OCI-LY1 (cell line): Measurements from ENCODE around the gene CPA3.
A peak's percentile ranks its signal among the peaks of the same experiment; 100 is the strongest.

Source experiments
- H2AFZ ChIP-seq: fragments of 200-600 bp; sonication (generic), shearing (Covaris generic); 2 replicates; pipeline ENCODE4 v1.6.0; 2014; ENCODE audit warnings: antibody characterized with exemption, mild to moderate bottlenecking, low read length
- H3F3A ChIP-seq: fragments of 200-600 bp; sonication (generic), shearing (Covaris generic); 2 replicates; pipeline ENCODE4 v1.6.0; 2014; ENCODE audit warnings: mild to moderate bottlenecking, antibody characterized with exemption, low read length, moderate library complexity; ENCODE audit not compliant: insufficient read depth
- H3K27ac ChIP-seq: fragments of 200-600 bp; sonication (generic); 2 replicates; pipeline ENCODE4 v1.5.1; 2014; ENCODE audit warnings: low read length, mixed run types, mild to moderate bottlenecking, low read depth; ENCODE audit not compliant: poor library complexity, severe bottlenecking
- H3K27me3 ChIP-seq: fragments of 200-600 bp; sonication (generic); 2 replicates; pipeline ENCODE4 v1.6.0; 2014; ENCODE audit warnings: antibody characterized with exemption, mild to moderate bottlenecking, low read length, moderate library complexity; ENCODE audit not compliant: insufficient read depth
- H3K36me3 ChIP-seq: fragments of 200-600 bp; sonication (generic); 2 replicates; pipeline ENCODE4 v1.6.1; 2014; ENCODE audit warnings: mild to moderate bottlenecking, antibody characterized with exemption, low read length, moderate library complexity, mixed read lengths; ENCODE audit not compliant: insufficient read depth
- H3K4me1 ChIP-seq: fragments of 200-600 bp; sonication (generic); 2 replicates; pipeline ENCODE4 v1.5.1; 2014; ENCODE audit warnings: mild to moderate bottlenecking, low read length, moderate library complexity; ENCODE audit not compliant: insufficient read depth, severe bottlenecking
- H3K4me2 ChIP-seq: fragments of 200-600 bp; sonication (generic), shearing (Covaris generic); 2 replicates; pipeline ENCODE4 v1.6.1; 2014; ENCODE audit warnings: low read length
- H3K4me3 ChIP-seq: fragments of 200-600 bp; sonication (generic); 2 replicates; pipeline ENCODE4 v1.5.1; 2014; ENCODE audit warnings: low read length, low read depth, mild to moderate bottlenecking, mixed read lengths; ENCODE audit not compliant: poor library complexity, severe bottlenecking
- H3K79me2 ChIP-seq: fragments of 200-600 bp; shearing (Covaris generic); 2 replicates; pipeline ENCODE4 v1.6.1; 2016; ENCODE audit warnings: mixed run types, low read length, mixed read lengths; ENCODE audit not compliant: insufficient read depth
- H3K9ac ChIP-seq: fragments of 200-600 bp; sonication (generic), shearing (Covaris generic); 2 replicates; pipeline ENCODE4 v1.6.1; 2014; ENCODE audit warnings: mild to moderate bottlenecking, low read length, mixed read lengths
- H3K9me2 ChIP-seq: fragments of 200-600 bp; sonication (generic), shearing (Covaris generic); 2 replicates; pipeline ENCODE4 v1.6.1; 2014; ENCODE audit warnings: low read depth, mild to moderate bottlenecking, low read length, mixed read lengths
- H3K9me3 ChIP-seq: fragments of 200-600 bp; shearing (Covaris generic); 2 replicates; pipeline ENCODE4 v1.6.1; 2014; ENCODE audit warnings: low read length, mixed read lengths
- H4K20me1 ChIP-seq: fragments of 200-600 bp; sonication (generic), shearing (Covaris generic); 2 replicates; pipeline ENCODE4 v1.6.0; 2016; ENCODE audit warnings: mild to moderate bottlenecking, low read length; ENCODE audit not compliant: insufficient read depth
- EZH2 ChIP-seq: fragments of 200-600 bp; sonication (generic), shearing (Covaris generic); IDR thresholded peaks from 2 replicates; pipeline ENCODE4 v1.8.0; 2017; ENCODE audit warnings: borderline replicate concordance, mixed run types, mild to moderate bottlenecking, antibody characterized with exemption, low read length, moderate library complexity, mixed read lengths
- TF ChIP-seq, protein P1 (sequence below): fragments of 200-600 bp; sonication (generic), shearing (Covaris generic); IDR thresholded peaks from 2 replicates; pipeline ENCODE4 v1.5.1; 2017; ENCODE audit warnings: mild to moderate bottlenecking, antibody characterized with exemption, low read length, moderate library complexity, mixed read lengths

The CPA3 gene

DNA sequence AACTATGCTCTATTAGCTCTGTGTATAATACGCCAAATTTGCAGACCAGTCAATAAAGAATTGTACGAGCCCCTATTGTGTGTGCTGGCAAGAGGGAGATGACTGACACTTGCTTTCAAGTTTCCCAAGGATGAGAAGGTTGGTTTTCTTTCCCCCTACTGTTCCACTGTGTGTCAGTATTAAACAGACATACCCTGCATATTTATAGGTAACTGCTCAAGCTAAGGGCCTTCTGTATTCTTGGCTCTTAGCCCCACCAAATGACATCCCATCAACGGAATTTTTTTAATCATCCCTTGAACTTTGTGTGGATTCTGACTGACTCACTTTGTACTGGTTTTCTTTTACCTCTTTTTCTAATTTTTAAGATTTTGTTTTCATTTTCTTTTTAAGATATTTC is 65.7 kb downstream of the CPA3 start:
- no peak overlapping the region for H3K4me2 ChIP-seq
- TF ChIP-seq EZH2 = no peak
- TF ChIP-seq, protein P1, sequence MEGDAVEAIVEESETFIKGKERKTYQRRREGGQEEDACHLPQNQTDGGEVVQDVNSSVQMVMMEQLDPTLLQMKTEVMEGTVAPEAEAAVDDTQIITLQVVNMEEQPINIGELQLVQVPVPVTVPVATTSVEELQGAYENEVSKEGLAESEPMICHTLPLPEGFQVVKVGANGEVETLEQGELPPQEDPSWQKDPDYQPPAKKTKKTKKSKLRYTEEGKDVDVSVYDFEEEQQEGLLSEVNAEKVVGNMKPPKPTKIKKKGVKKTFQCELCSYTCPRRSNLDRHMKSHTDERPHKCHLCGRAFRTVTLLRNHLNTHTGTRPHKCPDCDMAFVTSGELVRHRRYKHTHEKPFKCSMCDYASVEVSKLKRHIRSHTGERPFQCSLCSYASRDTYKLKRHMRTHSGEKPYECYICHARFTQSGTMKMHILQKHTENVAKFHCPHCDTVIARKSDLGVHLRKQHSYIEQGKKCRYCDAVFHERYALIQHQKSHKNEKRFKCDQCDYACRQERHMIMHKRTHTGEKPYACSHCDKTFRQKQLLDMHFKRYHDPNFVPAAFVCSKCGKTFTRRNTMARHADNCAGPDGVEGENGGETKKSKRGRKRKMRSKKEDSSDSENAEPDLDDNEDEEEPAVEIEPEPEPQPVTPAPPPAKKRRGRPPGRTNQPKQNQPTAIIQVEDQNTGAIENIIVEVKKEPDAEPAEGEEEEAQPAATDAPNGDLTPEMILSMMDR = no peak
- H3K4me1 ChIP-seq = no peaks in the 10 kb centered on the region
- no peaks in the 10 kb centered on the region for H4K20me1 ChIP-seq
- H3K9me2 ChIP-seq = no peaks in the 10 kb centered on the region
- H3K27ac ChIP-seq = no peak overlapping the region
- H3K9ac ChIP-seq = no peak overlapping the region
- H3K9me3 ChIP-seq = no peaks in the 10 kb centered on the region
- no peaks in the 10 kb centered on the region for H3K36me3 ChIP-seq
- H3K4me3 ChIP-seq = no peak overlapping the region
- no peaks in the 10 kb centered on the region for H3K27me3 ChIP-seq
- H2AFZ ChIP-seq = no peak overlapping the region
- H3F3A ChIP-seq = no peaks in the 10 kb centered on the region
- no peaks in the 10 kb centered on the region for H3K79me2 ChIP-seq

DNA sequence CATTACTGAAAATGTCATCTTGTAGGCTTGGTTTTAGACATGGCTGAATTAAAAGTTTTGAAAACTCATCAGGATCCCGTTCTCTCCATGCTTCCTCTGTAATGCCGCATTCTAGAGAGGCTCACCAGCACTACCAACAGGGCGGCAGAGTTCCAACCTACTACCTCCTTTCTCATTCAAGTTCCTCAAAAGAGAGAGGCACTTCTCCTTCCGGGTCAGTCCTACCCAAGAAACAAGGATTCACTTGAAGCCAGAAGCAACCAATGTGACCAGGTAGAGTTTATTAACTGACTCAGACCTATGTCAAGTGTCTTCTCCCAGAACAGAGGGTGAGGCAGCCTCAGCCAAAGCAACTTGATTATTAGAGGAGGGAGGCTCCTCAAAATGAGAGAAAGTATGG is 66.5 kb downstream of the CPA3 start:
- no peak overlapping the region for H3K4me3 ChIP-seq
- no peak overlapping the region for H3K27ac ChIP-seq
- H3K27me3 ChIP-seq = no peaks in the 10 kb centered on the region
- no peaks in the 10 kb centered on the region for H4K20me1 ChIP-seq
- no peaks in the 10 kb centered on the region for H3K4me1 ChIP-seq
- H3K9ac ChIP-seq = no peak overlapping the region
- no peaks in the 10 kb centered on the region for H3F3A ChIP-seq
- TF ChIP-seq, protein P1 = 0 out of 2 replicates have a peak, but pooled peaks have one; percentile 5
- TF ChIP-seq EZH2 = no peak
- H3K4me2 ChIP-seq = no peak overlapping the region
- H3K9me3 ChIP-seq = no peaks in the 10 kb centered on the region
- H3K9me2 ChIP-seq = no peaks in the 10 kb centered on the region
- H2AFZ ChIP-seq = no peak overlapping the region
- H3K79me2 ChIP-seq = no peaks in the 10 kb centered on the region
- no peaks in the 10 kb centered on the region for H3K36me3 ChIP-seq

DNA sequence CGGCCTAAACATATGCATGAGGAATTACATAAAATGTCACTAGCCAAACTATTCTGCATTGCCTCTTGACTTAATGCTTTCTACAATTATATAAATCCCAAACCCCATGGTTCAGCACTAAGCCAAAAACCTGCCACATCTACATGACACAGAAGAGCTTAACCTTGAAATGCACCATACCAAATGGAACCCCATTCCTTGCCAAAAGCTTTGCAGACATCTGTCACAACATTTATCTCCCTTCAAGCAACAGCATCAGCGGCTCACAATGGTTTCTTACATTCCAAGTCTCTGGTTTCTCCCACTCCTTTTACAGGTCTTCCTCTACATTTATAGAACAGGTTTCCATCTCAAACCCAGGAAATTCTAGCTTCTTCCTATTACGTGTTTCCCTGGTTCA is 67.9 kb downstream of the CPA3 start:
- H3K9me2 ChIP-seq = no peaks in the 10 kb centered on the region
- H3K9ac ChIP-seq = no peak overlapping the region
- H2AFZ ChIP-seq = no peak overlapping the region
- no peaks in the 10 kb centered on the region for H4K20me1 ChIP-seq
- no peaks in the 10 kb centered on the region for H3K4me1 ChIP-seq
- H3K4me3 ChIP-seq = no peak overlapping the region
- no peaks in the 10 kb centered on the region for H3F3A ChIP-seq
- no peak overlapping the region for H3K27ac ChIP-seq
- no peak overlapping the region for H3K4me2 ChIP-seq
- no peaks in the 10 kb centered on the region for H3K27me3 ChIP-seq
- TF ChIP-seq, protein P1 = no peak
- no peak for TF ChIP-seq EZH2
- no peaks in the 10 kb centered on the region for H3K9me3 ChIP-seq
- H3K36me3 ChIP-seq = no peaks in the 10 kb centered on the region
- H3K79me2 ChIP-seq = no peaks in the 10 kb centered on the region
